Measurements from ENCODE around the gene OGFOD3.

The OGFOD3 gene

GRCh38 chr17:82405051-82405450 lies 13.3 kb downstream of the OGFOD3 start:
- DNase-seq (ENCODE audit: low spot score), result no peak

- no peak for DNase-seq (ENCODE audit: low spot score)
These were observed 14.4 kb downstream of the OGFOD3 start for GRCh38 chr17:82403662-82404660.

GRCh38 chr17:82402865-82403264 lies 15.5 kb downstream of the OGFOD3 start:
- no peak for DNase-seq (ENCODE audit: low spot score)

- DNase-seq (ENCODE audit: low spot score), result peak; percentile 26
These were observed 17.6 kb downstream of the OGFOD3 start for GRCh38 chr17:82400830-82401229.

- DNase-seq (ENCODE audit: low spot score), result no peak
These were observed 18.2 kb downstream of the OGFOD3 start for GRCh38 chr17:82400206-82400605.

- DNase-seq (ENCODE audit: low spot score), result no peak
These were observed 18.7 kb downstream of the OGFOD3 start for GRCh38 chr17:82399601-82400101.

GRCh38 chr17:82399041-82399441 lies 19.3 kb downstream of the OGFOD3 start:
- DNase-seq (ENCODE audit: low spot score), result no peak

GRCh38 chr17:82397449-82398335 lies 20.7 kb downstream of the OGFOD3 start:
- no peak for DNase-seq (ENCODE audit: low spot score)

- no peak for DNase-seq (ENCODE audit: low spot score)
These were observed 21.6 kb downstream of the OGFOD3 start for GRCh38 chr17:82396601-82397435.

GRCh38 chr17:82394278-82394677 lies 24.1 kb downstream of the OGFOD3 start:
- no peak for DNase-seq (ENCODE audit: low spot score)

- DNase-seq (ENCODE audit: low spot score), result no peak
These were observed 25.4 kb downstream of the OGFOD3 start for GRCh38 chr17:82392941-82393340.

- no peak for DNase-seq (ENCODE audit: low spot score)
These were observed 26.0 kb downstream of the OGFOD3 start for GRCh38 chr17:82392209-82392920.

- DNase-seq (ENCODE audit: low spot score), result no peak
These were observed 26.8 kb downstream of the OGFOD3 start for GRCh38 chr17:82391496-82392066.

GRCh38 chr17:82390860-82391435 lies 27.4 kb downstream of the OGFOD3 start:
- no peak for DNase-seq (ENCODE audit: low spot score)

- DNase-seq (ENCODE audit: low spot score), result no peak
These were observed 28.1 kb downstream of the OGFOD3 start for GRCh38 chr17:82390015-82390859.

- DNase-seq (ENCODE audit: low spot score), result no peak
These were observed 29.0 kb downstream of the OGFOD3 start for GRCh38 chr17:82389379-82389778.

GRCh38 chr17:82388922-82389283 lies 29.5 kb downstream of the OGFOD3 start:
- DNase-seq (ENCODE audit: low spot score), result no peak

- DNase-seq (ENCODE audit: low spot score), result no peak
These were observed 30.0 kb downstream of the OGFOD3 start for GRCh38 chr17:82388223-82388921.

GRCh38 chr17:82387705-82388106 lies 30.7 kb downstream of the OGFOD3 start:
- DNase-seq (ENCODE audit: low spot score), result no peak

All from globus pallidus (tissue), 1 donor.